Lower lobe of right lung (tissue), 2 donors: ENCODE measurements around the gene ZNF341. TPM values are rescaled to one million over a fixed set of nuclear protein-coding genes. Genes with fewer than 3 reads are reported as not detected.

ENCODE experiments used
- ATAC-seq, 2 donors: fragments of 200-7000 bp; cut with Tn5 transposase; one replicate each; pipeline ENCODE4 v1.9.1; 2020 to 2022; ENCODE audit warnings: mild to moderate bottlenecking in 2 of 2, moderate library complexity in 2 of 2
- DNase-seq: peaks from one replicate; pipeline ENCODE4 v3.0.0-alpha.2; 2020
- H3K27ac ChIP-seq: fragments of 200-600 bp; one replicate; pipeline ENCODE4 v1.8.0; 2022
- H3K27me3 ChIP-seq: fragments of 200-600 bp; one replicate; pipeline ENCODE4 v1.8.0; 2022; ENCODE audit warnings: low read depth
- H3K36me3 ChIP-seq: fragments of 200-600 bp; one replicate; pipeline ENCODE4 v1.8.0; 2022; ENCODE audit warnings: mild to moderate bottlenecking
- H3K4me1 ChIP-seq: fragments of 200-600 bp; one replicate; pipeline ENCODE4 v1.8.0; 2022
- H3K4me3 ChIP-seq: fragments of 200-600 bp; one replicate; pipeline ENCODE4 v1.8.0; 2022; ENCODE audit warnings: mild to moderate bottlenecking
- H3K9me3 ChIP-seq: fragments of 200-600 bp; one replicate; pipeline ENCODE4 v1.8.0; 2022
- CTCF ChIP-seq: fragments of 200-600 bp; IDR thresholded peaks from one replicate; pipeline ENCODE4 v1.8.0; 2022; ENCODE audit warnings: antibody characterized with exemption, mild to moderate bottlenecking
- intact Hi-C: fragments of 100-400 bp; cut with DNase I; formaldehyde crosslinking; loops from one replicate; pipeline ENCODE4 v1.11.0; 2022
- total RNA-seq: library from RNA; stranded (reverse); fragmentation: NEBNext Ultra II Directional; extraction: Animal tissue kit (Norgen Biotek cat#: 25700); gene quantifications from one replicate; pipeline ENCODE4 v1.2.1, GENCODE V29; 2021
- donor health status: DM: no; HTN: yes; CAD: no; lungs with severe emphysema.

Gene ZNF341
- total RNA-seq, 1 donor from 2014 or later, result 5.6 TPM

- no peaks in the 10 kb centered on the region for H3K9me3 ChIP-seq
- intact Hi-C loops, result no loop called here
- H3K4me3 ChIP-seq, result peak overlapping the region; percentile 51
- H3K27ac ChIP-seq, result peak overlapping the region; percentile 38
- peaks cover 37% of the 10 kb centered on the region for H3K4me1 ChIP-seq
- no peak for TF ChIP-seq CTCF
- DNase-seq (no peak), ATAC-seq (no peak)
- H3K36me3 ChIP-seq, result no peaks in the 10 kb centered on the region
- H3K27me3 ChIP-seq, result no peaks in the 10 kb centered on the region
Measured at GRCh38 chr20:33686984-33687366, 44.8 kb upstream of the ZNF341 start.

- intact Hi-C loops, result no loop called here
Measured at GRCh38 chr20:33687370-33687915, 44.4 kb upstream of the ZNF341 start.

DNA sequence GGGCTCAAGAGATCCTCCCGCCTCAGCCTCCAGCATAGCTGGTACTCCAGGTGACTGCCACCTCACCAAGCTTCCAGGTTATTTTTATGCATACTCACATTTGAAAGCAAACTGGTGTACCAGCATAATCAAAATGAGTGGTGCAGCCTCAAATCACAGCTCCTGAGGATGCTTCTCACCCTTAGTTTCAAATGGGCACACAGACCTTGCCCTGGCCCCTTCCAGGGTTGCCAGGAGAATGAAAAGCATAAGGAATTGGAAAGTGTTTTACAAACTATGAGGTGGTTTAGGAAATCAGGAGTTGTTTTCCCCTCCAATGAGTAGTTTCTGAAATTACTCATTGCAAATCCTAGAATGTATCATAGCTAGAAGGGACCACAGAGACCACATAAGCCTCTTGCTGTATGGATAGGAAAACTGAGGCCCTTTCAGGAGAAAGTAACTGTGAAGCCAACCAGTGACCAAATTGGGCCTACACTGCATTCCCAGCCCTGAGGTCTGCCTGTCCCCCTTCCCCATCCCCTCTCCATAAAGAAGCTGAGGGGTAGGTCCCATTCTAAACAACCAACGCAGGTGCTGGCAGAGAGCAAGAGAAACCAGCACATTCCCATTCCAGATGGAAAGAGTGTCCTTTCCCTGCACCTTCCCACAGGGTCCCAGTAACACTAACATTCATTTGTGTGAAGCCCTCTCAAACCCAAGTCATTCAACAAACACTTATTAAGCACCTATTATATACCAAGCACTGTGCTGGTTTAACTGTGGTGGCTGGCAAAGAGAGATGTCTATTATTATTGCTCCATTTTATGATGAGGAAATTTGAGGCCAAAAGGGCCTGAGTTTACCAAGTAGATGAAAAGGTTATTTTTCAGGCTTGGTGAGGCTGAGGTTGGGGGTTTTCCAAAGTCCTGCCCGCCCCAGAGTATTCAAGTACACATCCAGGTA, 43.5 kb upstream of the ZNF341 start:
- Histone ChIP-seq H3K4me3 (no peak overlapping the region), H3K27me3 (no peaks in the 10 kb centered on the region), H3K27ac (no peak overlapping the region), H3K36me3 (no peaks in the 10 kb centered on the region), H3K4me1 (peaks cover 39% of the 10 kb centered on the region), H3K9me3 (no peaks in the 10 kb centered on the region)
- TF ChIP-seq CTCF, result no peak
- no peak for ATAC-seq
- intact Hi-C loops, result no loop called here
- DNase-seq, result no peak

More at GRCh38 chr20:33687370-33687915, 44.4 kb upstream of the ZNF341 start:
- Histone ChIP-seq H3K9me3 (no peaks in the 10 kb centered on the region), H3K4me3 (no peak overlapping the region), H3K27ac (peak overlapping the region; percentile 38), H3K27me3 (no peaks in the 10 kb centered on the region), H3K36me3 (no peaks in the 10 kb centered on the region), H3K4me1 (peaks cover 37% of the 10 kb centered on the region)
- no peak for DNase-seq
- TF ChIP-seq CTCF, result no peak
- ATAC-seq, result no peak

GRCh38 chr20:33688938-33689424, 42.8 kb upstream of the ZNF341 start:
- H3K27ac ChIP-seq, result no peak overlapping the region
- no peaks in the 10 kb centered on the region for H3K36me3 ChIP-seq
- ATAC-seq, result peak in 1 of 2 donors; percentile 2
- no peaks in the 10 kb centered on the region for H3K27me3 ChIP-seq
- H3K4me1 ChIP-seq, result peaks cover 35% of the 10 kb centered on the region
- no peak overlapping the region for H3K4me3 ChIP-seq
- H3K9me3 ChIP-seq, result no peaks in the 10 kb centered on the region
- no peak for TF ChIP-seq CTCF
- intact Hi-C loops, result no loop called here
- DNase-seq, result no peak

DNA sequence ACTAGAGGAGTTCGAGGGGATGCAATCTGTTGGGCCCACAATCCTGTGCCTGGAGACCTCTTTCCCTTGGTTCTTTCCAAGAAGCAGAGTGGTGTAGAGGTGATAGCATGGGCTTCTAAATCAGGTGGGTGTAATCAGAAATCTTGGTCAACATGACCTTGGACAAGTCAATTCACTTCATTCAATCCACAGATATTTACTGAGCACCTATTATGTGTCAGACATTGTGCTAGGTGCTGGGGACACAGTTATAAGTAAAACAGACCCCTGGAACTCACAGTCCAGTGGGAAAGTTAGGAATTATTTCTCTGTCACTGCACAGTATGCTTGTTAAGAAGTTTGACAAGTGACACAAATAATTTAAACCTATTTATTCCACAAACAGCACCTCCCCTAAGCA, 42.3 kb upstream of the ZNF341 start:
- DNase-seq (no peak), ATAC-seq (no peak)
- H3K4me3 ChIP-seq, result no peak overlapping the region
- H3K27ac ChIP-seq, result no peak overlapping the region
- intact Hi-C loops, result no loop called here
- no peaks in the 10 kb centered on the region for H3K36me3 ChIP-seq
- H3K9me3 ChIP-seq, result no peaks in the 10 kb centered on the region
- peaks cover 32% of the 10 kb centered on the region for H3K4me1 ChIP-seq
- no peaks in the 10 kb centered on the region for H3K27me3 ChIP-seq
- TF ChIP-seq CTCF, result no peak
